Colonic mucosa (tissue), 4 donors: Measurements from ENCODE around the gene FAM9C. TPM values are rescaled to one million over a fixed set of nuclear protein-coding genes. Genes with fewer than 3 reads are reported as not detected.
A peak's percentile ranks its signal among the peaks of the same experiment; 100 is the strongest.

Experiments
- DNase-seq: peaks from one replicate; pipeline ENCODE4 v3.0.0-alpha.2; 2020
- H3K27ac ChIP-seq: fragments of 200-600 bp; one replicate; pipeline ENCODE4 v1.8.0; 2021
- H3K27me3 ChIP-seq: fragments of 200-600 bp; one replicate; pipeline ENCODE4 v1.8.0; 2021
- H3K36me3 ChIP-seq: fragments of 200-600 bp; one replicate; pipeline ENCODE4 v1.8.0; 2021
- H3K4me1 ChIP-seq: fragments of 200-600 bp; one replicate; pipeline ENCODE4 v1.8.0; 2021; ENCODE audit warnings: mild to moderate bottlenecking
- H3K4me3 ChIP-seq: fragments of 200-600 bp; one replicate; pipeline ENCODE4 v1.8.0; 2021
- H3K9ac ChIP-seq, 2 donors: one replicate each; pipeline ENCODE4 v1.7.0; 2013; ENCODE audit warnings: control low read depth in 2 of 2, low read depth in 2 of 2, low read length in 2 of 2
- H3K9me3 ChIP-seq: fragments of 200-600 bp; one replicate; pipeline ENCODE4 v1.8.0; 2021
- intact Hi-C: fragments of 100-400 bp; cut with DNase I; formaldehyde crosslinking; loops from one replicate; pipeline ENCODE4 v1.14.1; 2022
- total RNA-seq, 2 donors: library from RNA; stranded (reverse); fragmentation: NEBNext Ultra II Directional in 1 of 2; extraction: Animal tissue kit (Norgen Biotek cat#: 25700) in 1 of 2; gene quantifications; one replicate each; pipeline ENCODE4 v1.2.1, GENCODE V29; 2021
- TF ChIP-seq, protein P1 (sequence below): fragments of 200-600 bp; IDR thresholded peaks from one replicate; pipeline ENCODE4 v1.8.0; 2022; ENCODE audit warnings: antibody characterized with exemption, mild to moderate bottlenecking
- donor health status: healthy.
- donor health status: DM: no; HTN: no; CAD: no.
- donor health status: DM: no; HTN: no; CAD: no.

The FAM9C gene
- total RNA-seq, 2 donors from 2014 or later = not detected

DNA sequence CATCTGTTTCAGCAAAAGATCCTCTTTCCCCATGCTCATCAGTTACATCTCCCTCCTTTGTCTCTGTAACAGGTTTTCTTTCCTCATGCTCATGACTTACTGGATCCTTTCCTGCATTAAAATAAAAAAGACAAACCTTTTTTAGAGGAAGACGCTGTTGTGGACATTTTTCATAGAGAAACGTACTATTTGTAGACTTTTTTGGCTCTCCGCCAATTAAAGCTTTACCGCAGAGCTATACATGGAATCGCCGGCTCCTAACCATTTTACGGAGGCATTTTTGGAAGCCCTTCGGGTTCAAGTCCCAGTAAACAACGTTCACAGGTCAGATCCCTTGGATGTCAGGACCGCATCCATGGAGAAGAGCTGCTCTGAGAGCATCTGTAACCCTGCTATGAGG is 1.3 kb downstream of the FAM9C start:
- Histone ChIP-seq H3K27ac (no peak overlapping the region), H3K4me1 (no peaks in the 10 kb centered on the region), H3K27me3 (no peaks in the 10 kb centered on the region), H3K9ac (no peak overlapping the region), H3K36me3 (no peaks in the 10 kb centered on the region), H3K9me3 (no peaks in the 10 kb centered on the region), H3K4me3 (no peak overlapping the region)
- no peak for DNase-seq
- TF ChIP-seq, protein P1, sequence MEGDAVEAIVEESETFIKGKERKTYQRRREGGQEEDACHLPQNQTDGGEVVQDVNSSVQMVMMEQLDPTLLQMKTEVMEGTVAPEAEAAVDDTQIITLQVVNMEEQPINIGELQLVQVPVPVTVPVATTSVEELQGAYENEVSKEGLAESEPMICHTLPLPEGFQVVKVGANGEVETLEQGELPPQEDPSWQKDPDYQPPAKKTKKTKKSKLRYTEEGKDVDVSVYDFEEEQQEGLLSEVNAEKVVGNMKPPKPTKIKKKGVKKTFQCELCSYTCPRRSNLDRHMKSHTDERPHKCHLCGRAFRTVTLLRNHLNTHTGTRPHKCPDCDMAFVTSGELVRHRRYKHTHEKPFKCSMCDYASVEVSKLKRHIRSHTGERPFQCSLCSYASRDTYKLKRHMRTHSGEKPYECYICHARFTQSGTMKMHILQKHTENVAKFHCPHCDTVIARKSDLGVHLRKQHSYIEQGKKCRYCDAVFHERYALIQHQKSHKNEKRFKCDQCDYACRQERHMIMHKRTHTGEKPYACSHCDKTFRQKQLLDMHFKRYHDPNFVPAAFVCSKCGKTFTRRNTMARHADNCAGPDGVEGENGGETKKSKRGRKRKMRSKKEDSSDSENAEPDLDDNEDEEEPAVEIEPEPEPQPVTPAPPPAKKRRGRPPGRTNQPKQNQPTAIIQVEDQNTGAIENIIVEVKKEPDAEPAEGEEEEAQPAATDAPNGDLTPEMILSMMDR = no peak
- intact Hi-C loops = no loop called here

DNA sequence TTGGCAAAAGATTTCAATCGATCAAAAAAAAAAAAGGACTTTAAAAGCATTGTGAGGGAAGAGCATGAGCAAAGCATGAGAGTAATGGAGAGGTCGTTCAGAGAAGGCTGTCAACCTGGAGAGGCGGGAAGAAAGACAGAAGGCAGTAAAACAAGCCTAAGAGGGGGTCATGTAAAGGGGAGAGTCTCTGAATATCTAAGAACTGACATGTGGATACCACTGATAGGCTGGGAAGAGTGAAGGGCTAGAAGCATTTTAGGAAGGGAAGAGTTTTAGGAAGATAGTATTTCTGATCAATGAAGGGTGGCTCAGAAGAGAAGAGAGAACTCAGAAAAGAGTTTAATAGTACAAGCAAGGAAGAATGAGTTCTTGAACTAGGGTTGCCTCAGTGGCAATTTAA is 7.5 kb downstream of the FAM9C start:
- Histone ChIP-seq H3K9me3 (no peaks in the 10 kb centered on the region), H3K36me3 (no peaks in the 10 kb centered on the region), H3K27ac (no peak overlapping the region), H3K27me3 (no peaks in the 10 kb centered on the region), H3K9ac (no peak overlapping the region), H3K4me1 (no peaks in the 10 kb centered on the region), H3K4me3 (no peak overlapping the region)
- TF ChIP-seq, protein P1 = no peak
- intact Hi-C loops = no loop called here
- no peak for DNase-seq

DNA sequence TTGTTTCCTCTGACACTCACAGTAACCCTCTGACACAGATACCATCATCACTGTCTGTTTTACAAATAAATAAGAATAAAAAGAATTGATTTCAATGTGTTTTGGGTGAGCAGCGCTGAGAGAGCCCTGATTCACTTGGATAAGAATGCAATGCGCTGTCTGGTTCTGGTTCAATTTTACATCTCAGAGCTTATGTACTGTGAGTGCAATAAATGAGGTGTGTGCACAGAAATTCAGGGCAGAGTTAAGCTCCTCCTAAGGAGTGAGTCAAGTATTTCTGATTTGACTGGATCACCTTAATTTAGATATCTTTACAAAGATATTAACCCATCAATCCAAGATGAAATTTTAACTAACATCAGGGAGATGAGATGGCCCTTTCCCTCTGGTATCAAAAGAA is 11.2 kb downstream of the FAM9C start:
- intact Hi-C loops = no loop called here
- no peak overlapping the region for H3K9ac ChIP-seq
- no peak for DNase-seq
- H3K27ac ChIP-seq = no peak overlapping the region
- H3K4me3 ChIP-seq = no peak overlapping the region
- no peaks in the 10 kb centered on the region for H3K4me1 ChIP-seq
- TF ChIP-seq, protein P1 = no peak
- H3K9me3 ChIP-seq = no peaks in the 10 kb centered on the region
- no peaks in the 10 kb centered on the region for H3K36me3 ChIP-seq
- no peaks in the 10 kb centered on the region for H3K27me3 ChIP-seq

DNA sequence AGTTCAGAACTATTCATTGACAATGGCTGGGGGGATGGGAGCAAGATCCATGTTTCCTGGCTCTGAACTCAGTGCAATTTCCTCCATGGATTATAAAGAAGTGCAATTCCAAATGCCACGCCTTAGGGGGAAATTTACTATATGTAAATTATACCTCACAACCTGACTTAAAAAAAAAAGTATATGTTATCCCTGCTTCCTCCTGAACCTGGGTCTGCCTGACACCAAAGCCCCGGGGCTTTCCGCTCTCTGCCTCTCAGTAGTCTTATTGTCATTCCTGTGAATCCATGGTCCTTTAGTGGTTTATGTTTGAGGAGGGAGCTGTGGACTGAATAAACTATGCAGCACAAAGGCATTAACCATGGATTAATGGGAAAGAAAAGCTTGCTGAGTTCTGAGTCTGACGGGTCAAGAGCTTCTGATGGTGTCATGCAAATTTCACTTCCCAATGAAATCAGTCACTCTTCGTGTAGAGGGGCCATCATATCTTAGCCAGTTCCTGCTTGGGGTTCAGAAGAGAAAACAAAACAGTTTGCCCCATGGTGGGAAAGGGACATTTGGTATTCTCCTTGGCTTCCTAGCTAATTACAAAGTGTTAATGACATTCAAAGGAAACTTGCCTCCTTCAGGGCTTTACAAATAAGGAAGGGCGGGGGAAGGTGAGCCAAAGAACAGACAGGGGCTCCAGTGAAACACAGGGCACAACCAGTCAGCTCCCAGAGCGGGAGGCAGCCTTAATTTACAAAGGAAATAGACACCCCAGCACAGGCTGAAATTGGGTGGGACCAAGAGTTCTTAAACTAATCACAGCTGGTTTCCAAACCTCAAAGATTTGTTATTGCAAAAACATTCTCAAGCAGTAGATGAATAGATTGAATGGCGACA is 14.3 kb downstream of the FAM9C start:
- no peaks in the 10 kb centered on the region for H3K27me3 ChIP-seq
- peak overlapping the region; percentile 72 for H3K27ac ChIP-seq
- intact Hi-C loops = no loop called here
- H3K4me1 ChIP-seq = no peaks in the 10 kb centered on the region
- peak overlapping the region in 1 of 2 donors; percentile 57 for H3K9ac ChIP-seq
- TF ChIP-seq, protein P1 = no peak
- no peak overlapping the region for H3K4me3 ChIP-seq
- no peaks in the 10 kb centered on the region for H3K36me3 ChIP-seq
- no peaks in the 10 kb centered on the region for H3K9me3 ChIP-seq
- peak; percentile 76 for DNase-seq

DNA sequence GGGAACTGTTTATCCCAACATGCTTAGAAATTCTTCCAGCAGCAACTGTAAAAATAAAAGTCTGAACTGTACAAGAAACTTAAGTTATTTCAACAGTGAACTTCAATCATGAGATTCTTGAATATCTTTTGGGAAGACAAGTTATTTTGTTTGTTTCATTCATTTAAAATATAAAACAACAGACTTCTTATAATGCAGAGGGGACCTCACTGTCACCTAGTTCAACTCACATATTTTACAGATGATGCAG is 14.9 kb downstream of the FAM9C start:
- Histone ChIP-seq H3K9ac (peak overlapping the region in 1 of 2 donors; percentile 57), H3K4me3 (no peak overlapping the region), H3K9me3 (no peaks in the 10 kb centered on the region), H3K27ac (peak overlapping the region; percentile 72), H3K27me3 (no peaks in the 10 kb centered on the region), H3K4me1 (no peaks in the 10 kb centered on the region), H3K36me3 (no peaks in the 10 kb centered on the region)
- DNase-seq = no peak
- TF ChIP-seq, protein P1 = no peak
- intact Hi-C loops = no loop called here
